WTC11 (cell line): Measurements from ENCODE around the gene NEK6.

Experiments
- CTCF ChIP-seq: fragments of 200-600 bp; IDR thresholded peaks from 2 replicates; pipeline ENCODE4 v1.8.0; 2022; ENCODE audit warnings: antibody characterized with exemption
- ESRRA ChIP-seq: sonication (generic); formaldehyde crosslinking; IDR thresholded peaks from 2 replicates; pipeline ENCODE4 v1.8.1; 2022; ENCODE audit warnings: mild to moderate bottlenecking, missing genetic modification reagents, borderline replicate concordance
- NFYB ChIP-seq: sonication (generic); formaldehyde crosslinking; conservative IDR thresholded peaks from 2 replicates; pipeline ENCODE4 v1.8.0; 2022; ENCODE audit warnings: low read depth, missing genetic modification reagents
- NR2C2 ChIP-seq: sonication (generic); formaldehyde crosslinking; IDR thresholded peaks from 2 replicates; pipeline ENCODE4 v1.8.0; 2022; ENCODE audit warnings: mild to moderate bottlenecking, missing genetic modification reagents
- TEAD4 ChIP-seq: sonication (generic); formaldehyde crosslinking; IDR thresholded peaks from 2 replicates; pipeline ENCODE4 v1.8.0; 2022; ENCODE audit warnings: mild to moderate bottlenecking, missing genetic modification reagents
- USF2 ChIP-seq: sonication (generic); formaldehyde crosslinking; IDR thresholded peaks from 2 replicates; pipeline ENCODE4 v1.8.1; 2023; ENCODE audit warnings: mild to moderate bottlenecking, missing genetic modification reagents, moderate library complexity
- TF ChIP-seq, protein P1 (sequence below): sonication (generic); formaldehyde crosslinking; IDR thresholded peaks from 2 replicates; pipeline ENCODE4 v1.8.0; 2022; ENCODE audit warnings: mild to moderate bottlenecking, missing genetic modification reagents
- TF ChIP-seq, protein P2 (sequence below): sonication (generic); formaldehyde crosslinking; IDR thresholded peaks from 2 replicates; pipeline ENCODE4 v1.8.0; 2023; ENCODE audit warnings: missing genetic modification reagents

GRCh38 chr9:124214116-124214515 lies 43.6 kb upstream of the NEK6 start:
- TF ChIP-seq CTCF, result no peak
- no peak for TF ChIP-seq NR2C2
- no peak for TF ChIP-seq TEAD4 (CRISPR knock-in tag)
- TF ChIP-seq, protein P1, sequence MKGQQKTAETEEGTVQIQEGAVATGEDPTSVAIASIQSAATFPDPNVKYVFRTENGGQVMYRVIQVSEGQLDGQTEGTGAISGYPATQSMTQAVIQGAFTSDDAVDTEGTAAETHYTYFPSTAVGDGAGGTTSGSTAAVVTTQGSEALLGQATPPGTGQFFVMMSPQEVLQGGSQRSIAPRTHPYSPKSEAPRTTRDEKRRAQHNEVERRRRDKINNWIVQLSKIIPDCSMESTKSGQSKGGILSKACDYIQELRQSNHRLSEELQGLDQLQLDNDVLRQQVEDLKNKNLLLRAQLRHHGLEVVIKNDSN (CRISPR knock-in tag), result no peak
- TF ChIP-seq USF2 (CRISPR knock-in tag), result no peak
- no peak for TF ChIP-seq NFYB (CRISPR knock-in tag)
- TF ChIP-seq, protein P2, sequence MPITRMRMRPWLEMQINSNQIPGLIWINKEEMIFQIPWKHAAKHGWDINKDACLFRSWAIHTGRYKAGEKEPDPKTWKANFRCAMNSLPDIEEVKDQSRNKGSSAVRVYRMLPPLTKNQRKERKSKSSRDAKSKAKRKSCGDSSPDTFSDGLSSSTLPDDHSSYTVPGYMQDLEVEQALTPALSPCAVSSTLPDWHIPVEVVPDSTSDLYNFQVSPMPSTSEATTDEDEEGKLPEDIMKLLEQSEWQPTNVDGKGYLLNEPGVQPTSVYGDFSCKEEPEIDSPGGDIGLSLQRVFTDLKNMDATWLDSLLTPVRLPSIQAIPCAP, result no peak
- TF ChIP-seq ESRRA, result no peak
